Common myeloid progenitor, CD34-positive (primary cell): ENCODE data around the gene LYPD6B.

Experiments used
- CTCF ChIA-PET: fragments of 350-600 bp; sonication (Branson Sonifier 250); formaldehyde crosslinking; loops from one replicate; lab custom pipeline; 2021; ENCODE audit warnings: antibody characterized with exemption; lab: Charles Lee
- POLR2A ChIA-PET: fragments of 350-600 bp; sonication (Branson Sonifier 250); formaldehyde crosslinking; loops from one replicate; lab custom pipeline; 2021; ENCODE audit warnings: antibody characterized with exemption; lab: Charles Lee
- DNase-seq, 3 donors: peaks; one replicate each; pipeline versions ENCODE4 v3.0.0 to v3.0.0-alpha.2; 2013
- H3K27ac ChIP-seq, 2 experiments: 1 replicate in 1 of 2; 2 replicates in 1 of 2; pipeline ENCODE4 v1.7.0; 2013; ENCODE audit warnings: inconsistent platforms in 2 of 2, low read length in 2 of 2, mild to moderate bottlenecking in 2 of 2, low read depth in 1 of 2, moderate library complexity in 1 of 2; ENCODE audit not compliant: severe bottlenecking in 2 of 2, insufficient read depth in 1 of 2, poor library complexity in 1 of 2
- H3K27me3 ChIP-seq, 5 experiments: replicated peaks in 2 of 5; 1 replicate in 3 of 5; 2 replicates in 2 of 5; pipeline versions ENCODE4 v1.6.1 to v1.7.0; 2013; ENCODE audit warnings: low read length in 4 of 5, mild to moderate bottlenecking in 2 of 5, moderate library complexity in 2 of 5, inconsistent platforms in 1 of 5; ENCODE audit not compliant: insufficient read depth in 5 of 5, control insufficient read depth in 4 of 5
- H3K36me3 ChIP-seq, 4 experiments: 1 replicate in 2 of 4; 2 replicates in 2 of 4; pipeline versions ENCODE4 v1.6.1 to v1.7.0; 2013; ENCODE audit warnings: low read length in 3 of 4, control low read depth in 1 of 4, mild to moderate bottlenecking in 1 of 4; ENCODE audit not compliant: control insufficient read depth in 4 of 4, insufficient read depth in 4 of 4
- H3K4me1 ChIP-seq, 4 experiments: 1 replicate in 3 of 4; 2 replicates in 1 of 4; pipeline versions ENCODE4 v1.6.1 to v1.7.1; 2013; ENCODE audit warnings: low read length in 3 of 4, mild to moderate bottlenecking in 3 of 4, control low read depth in 1 of 4, inconsistent platforms in 1 of 4, moderate library complexity in 1 of 4; ENCODE audit not compliant: control insufficient read depth in 4 of 4, insufficient read depth in 4 of 4; ENCODE audit errors: control extremely low read depth in 1 of 4
- H3K4me3 ChIP-seq, 7 experiments: 1 replicate in 4 of 7; 2 replicates in 3 of 7; pipeline versions ENCODE4 v1.5.1 to v1.7.0; 2013; ENCODE audit warnings: mild to moderate bottlenecking in 7 of 7, low read length in 6 of 7, moderate library complexity in 6 of 7, inconsistent platforms in 2 of 7, low read depth in 2 of 7, control low read depth in 1 of 7; ENCODE audit not compliant: insufficient read depth in 4 of 7, control insufficient read depth in 1 of 7; ENCODE audit errors: extremely low read depth in 1 of 7
- H3K9me3 ChIP-seq, 5 experiments: 1 replicate in 4 of 5; 2 replicates in 1 of 5; pipeline versions ENCODE4 v1.6.1 to v1.7.1; 2013; ENCODE audit warnings: low read length in 4 of 5, mild to moderate bottlenecking in 2 of 5, inconsistent platforms in 1 of 5, low read depth in 1 of 5, moderate library complexity in 1 of 5; ENCODE audit not compliant: control insufficient read depth in 4 of 5, insufficient read depth in 2 of 5; ENCODE audit errors: control extremely low read depth in 1 of 5
- WGBS: methylation state at CpG from one replicate; pipeline ENCODE4 v1.1.5; 2013; ENCODE audit not compliant: insufficient coverage; 5-methylcytosine and 5-hydroxymethylcytosine counted together

LYPD6B gene

GRCh38 chr2:149149007-149149297, 110.5 kb downstream of the LYPD6B start:
- Histone ChIP-seq H3K4me3 (no peak overlapping the region), H3K9me3 (peaks cover 0 to 4% (median 1%) of the 10 kb centered on the region in 5 experiments), H3K4me1 (peaks cover 2 to 21% (median 15%) of the 10 kb centered on the region in 4 experiments), H3K27ac (no peak overlapping the region), H3K27me3 (peaks cover 0 to 9% (median 0%) of the 10 kb centered on the region in 5 experiments), H3K36me3 (no peaks in the 10 kb centered on the region)
- DNase-seq: no peak
- ChIA-PET CTCF (no interaction called here), POLR2A (no interaction called here)
- WGBS: 100% methylated on average over 1 of the region's 4 CpGs

- CTCF ChIA-PET: interaction anchor here (1.3 to 1.8 kb wide), 2 partner anchors 11 to 134 kb away, joined by 3 to 4 read pairs; no protein-coding TSS in a partner anchor
- H3K36me3 ChIP-seq: no peaks in the 10 kb centered on the region
- peak in 1 of 3 donors; percentile 34 for DNase-seq
- H3K27ac ChIP-seq: no peak overlapping the region
- H3K4me1 ChIP-seq: peaks cover 0 to 12% (median 9%) of the 10 kb centered on the region in 4 experiments
- no CpG with 5 or more reads among the region's 2 CpGs for WGBS
- H3K27me3 ChIP-seq: peaks cover 0 to 8% (median 0%) of the 10 kb centered on the region in 5 experiments
- POLR2A ChIA-PET: no interaction called here
- no peak overlapping the region for H3K4me3 ChIP-seq
- peaks cover 0 to 2% (median 0%) of the 10 kb centered on the region in 5 experiments for H3K9me3 ChIP-seq
These were observed 114.0 kb downstream of the LYPD6B start for GRCh38 chr2:149152469-149152953.

GRCh38 chr2:149155196-149155969, 116.9 kb downstream of the LYPD6B start:
- CTCF ChIA-PET: no interaction called here
- Histone ChIP-seq H3K9me3 (no peaks in the 10 kb centered on the region), H3K4me1 (peaks cover 0 to 12% (median 9%) of the 10 kb centered on the region in 4 experiments), H3K36me3 (no peaks in the 10 kb centered on the region), H3K4me3 (no peak overlapping the region), H3K27me3 (peaks cover 0 to 4% (median 0%) of the 10 kb centered on the region in 5 experiments), H3K27ac (no peak overlapping the region)
- POLR2A ChIA-PET: no interaction called here
- WGBS: 100% methylated on average over 3 of the region's 4 CpGs
- DNase-seq: no peak

GRCh38 chr2:149155988-149156387, 117.5 kb downstream of the LYPD6B start:
- Histone ChIP-seq H3K27me3 (peaks cover 0 to 4% (median 0%) of the 10 kb centered on the region in 5 experiments), H3K4me1 (peaks cover under 1 to 17% (median 14%) of the 10 kb centered on the region in 4 experiments), H3K27ac (no peak overlapping the region), H3K4me3 (no peak overlapping the region), H3K9me3 (no peaks in the 10 kb centered on the region), H3K36me3 (no peaks in the 10 kb centered on the region)
- DNase-seq: no peak
- 100% methylated on average over 1 of the region's 2 CpGs for WGBS
- CTCF ChIA-PET: no interaction called here
- POLR2A ChIA-PET: no interaction called here

- no peaks in the 10 kb centered on the region for H3K9me3 ChIP-seq
- DNase-seq: no peak
- 90% methylated on average over 3 of the region's 8 CpGs for WGBS
- H3K27me3 ChIP-seq: peaks cover 0 to 4% (median 0%) of the 10 kb centered on the region in 5 experiments
- ChIA-PET CTCF (interaction anchor here (0.7 to 0.8 kb wide), 2 partner anchors 9 to 157 kb away, joined by 3 to 5 read pairs; no protein-coding TSS in a partner anchor), POLR2A (no interaction called here)
- no peaks in the 10 kb centered on the region for H3K36me3 ChIP-seq
- no peak overlapping the region for H3K27ac ChIP-seq
- peaks cover 4 to 26% (median 21%) of the 10 kb centered on the region in 4 experiments for H3K4me1 ChIP-seq
- H3K4me3 ChIP-seq: no peak overlapping the region
These were observed 118.7 kb downstream of the LYPD6B start for GRCh38 chr2:149156971-149157740.

- WGBS: no CpG with 5 or more reads among the region's 1 CpG
- H3K9me3 ChIP-seq: no peaks in the 10 kb centered on the region
- ChIA-PET POLR2A (no interaction called here), CTCF (no interaction called here)
- DNase-seq: no peak
- no peak overlapping the region for H3K27ac ChIP-seq
- H3K4me1 ChIP-seq: peaks cover 4 to 17% (median 13%) of the 10 kb centered on the region in 4 experiments
- H3K36me3 ChIP-seq: no peaks in the 10 kb centered on the region
- H3K27me3 ChIP-seq: peaks cover 0 to 4% (median 0%) of the 10 kb centered on the region in 5 experiments
- H3K4me3 ChIP-seq: no peak overlapping the region
These were observed 120.5 kb downstream of the LYPD6B start for GRCh38 chr2:149158957-149159356.
